ENCODE data around the gene TINCR. TPM values are rescaled to one million over a fixed set of nuclear protein-coding genes. Genes with fewer than 3 reads are reported as not detected.

Gene TINCR
- total RNA-seq, 1 experiment from 2014 or later = 0.17 TPM

DNA sequence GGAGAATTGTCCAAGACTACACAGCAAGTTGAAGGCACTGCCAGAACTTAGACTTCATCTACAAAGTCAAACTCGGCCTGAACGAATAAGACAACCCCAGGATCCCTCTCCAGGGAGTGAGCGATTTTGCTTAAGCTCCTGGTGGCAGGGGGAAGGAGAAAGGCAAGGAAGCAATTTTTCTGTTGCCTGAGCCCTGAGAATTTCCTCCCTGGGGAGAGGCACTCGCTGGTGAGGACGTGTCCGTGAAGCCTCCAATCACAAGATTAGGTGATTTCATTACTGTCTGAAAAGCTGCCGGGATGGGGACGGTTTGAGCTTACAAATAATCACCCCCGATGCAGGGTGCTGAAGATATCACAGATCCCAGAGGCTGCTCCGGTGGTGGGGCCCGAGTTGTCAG, 45.6 kb downstream of the TINCR start:
- Histone ChIP-seq H3K23ac (ENCODE audit: insufficient read length, low read depth, low read length) (no peak overlapping the region), H3K4me2 (ENCODE audit: insufficient read depth, insufficient read length, low read length) (no peak overlapping the region), H4K20me1 (ENCODE audit: control insufficient read depth, insufficient read depth, insufficient read length) (no peaks in the 10 kb centered on the region), H2BK5ac (ENCODE audit: insufficient read length, low read length) (no peak overlapping the region), H3K79me2 (ENCODE audit: insufficient read depth, low read length) (no peaks in the 10 kb centered on the region), H3K9me3 (ENCODE audit: control insufficient read depth, low read depth, low read length) (no peaks in the 10 kb centered on the region), H3K18ac (ENCODE audit: insufficient read length, low read depth, low read length) (no peak overlapping the region), H3K27ac (ENCODE audit: insufficient read length, low read depth, low read length) (no peak overlapping the region), H3K27me3 (ENCODE audit: insufficient read depth, low read length) (no peaks in the 10 kb centered on the region), H3K56ac (ENCODE audit: insufficient read length, low read depth, low read length) (no peak overlapping the region), H2AFZ (ENCODE audit: low read length) (no peak overlapping the region), H2BK120ac (ENCODE audit: low read depth, low read length, poor library complexity, severe bottlenecking) (no peak overlapping the region), H3K9ac (ENCODE audit: extremely low read depth, insufficient read length, low read length) (no peak overlapping the region), H2BK15ac (ENCODE audit: low read depth, low read length) (no peak overlapping the region), H4K91ac (ENCODE audit: insufficient read length, low read depth, low read length) (no peak overlapping the region), H2AK5ac (ENCODE audit: insufficient read length, low read length) (no peak overlapping the region), H3K4ac (ENCODE audit: low read depth, low read length) (no peak overlapping the region), H4K8ac (replicated peaks; ENCODE audit: insufficient read length, low read depth, low read length) (no peak overlapping the region), H2BK12ac (ENCODE audit: insufficient read length, low read depth, low read length) (no peak overlapping the region), H3K14ac (ENCODE audit: insufficient read depth, low read length) (no peak overlapping the region), H4K5ac (ENCODE audit: insufficient read length, low read depth, low read length) (no peak overlapping the region), H3K23me2 (ENCODE audit: insufficient read length, low read depth, low read length, poor library complexity, severe bottlenecking) (no peaks in the 10 kb centered on the region), H2BK20ac (ENCODE audit: low read depth, low read length, poor library complexity, severe bottlenecking) (no peak overlapping the region), H3K4me1 (ENCODE audit: insufficient read depth, low read length) (no peaks in the 10 kb centered on the region), H3T11ph (ENCODE audit: low read length) (no peak overlapping the region), H3K79me1 (ENCODE audit: insufficient read depth, low read depth, low read length, poor library complexity, severe bottlenecking) (no peaks in the 10 kb centered on the region)
- no peak overlapping the region for H3K4me3 Mint-ChIP-seq
- TF ChIP-seq, protein P1, sequence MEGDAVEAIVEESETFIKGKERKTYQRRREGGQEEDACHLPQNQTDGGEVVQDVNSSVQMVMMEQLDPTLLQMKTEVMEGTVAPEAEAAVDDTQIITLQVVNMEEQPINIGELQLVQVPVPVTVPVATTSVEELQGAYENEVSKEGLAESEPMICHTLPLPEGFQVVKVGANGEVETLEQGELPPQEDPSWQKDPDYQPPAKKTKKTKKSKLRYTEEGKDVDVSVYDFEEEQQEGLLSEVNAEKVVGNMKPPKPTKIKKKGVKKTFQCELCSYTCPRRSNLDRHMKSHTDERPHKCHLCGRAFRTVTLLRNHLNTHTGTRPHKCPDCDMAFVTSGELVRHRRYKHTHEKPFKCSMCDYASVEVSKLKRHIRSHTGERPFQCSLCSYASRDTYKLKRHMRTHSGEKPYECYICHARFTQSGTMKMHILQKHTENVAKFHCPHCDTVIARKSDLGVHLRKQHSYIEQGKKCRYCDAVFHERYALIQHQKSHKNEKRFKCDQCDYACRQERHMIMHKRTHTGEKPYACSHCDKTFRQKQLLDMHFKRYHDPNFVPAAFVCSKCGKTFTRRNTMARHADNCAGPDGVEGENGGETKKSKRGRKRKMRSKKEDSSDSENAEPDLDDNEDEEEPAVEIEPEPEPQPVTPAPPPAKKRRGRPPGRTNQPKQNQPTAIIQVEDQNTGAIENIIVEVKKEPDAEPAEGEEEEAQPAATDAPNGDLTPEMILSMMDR (conservative IDR thresholded peaks at IDR 0.05) = no peak
- peaks cover 15 to 17% of the 10 kb centered on the region in 2 experiments for H3K9me3 Mint-ChIP-seq
- DNase-seq = no peak
- no peak overlapping the region for H3K27ac Mint-ChIP-seq
- no peaks in the 10 kb centered on the region; a peak in 3 of 7 replicates for H3K36me3 Mint-ChIP-seq (ENCODE audit: insufficient read depth in 1 of 3, low read depth in 3 of 3)
- H3K4me1 Mint-ChIP-seq = peaks cover 7 to 34% of the 10 kb centered on the region in 2 experiments
- H3K27me3 Mint-ChIP-seq (ENCODE audit: low read depth) = peaks cover 61% of the 10 kb centered on the region
- no CpG with 5 or more reads among the region's 11 CpGs for WGBS (ENCODE audit: extremely low coverage, insufficient read length, low lambda C conversion rate)
